GM21367 (cell line): ENCODE measurements around the gene SLC22A13.
"Not testable (repeated sequence)": the region's sequence is repeated elsewhere in the genome, so short reads cannot be mapped to it uniquely, and the experiment has no call there.

Source experiments
- ATAC-seq: cut with Tn5 transposase; IDR thresholded peaks from one replicate; pipeline ENCODE4 v1.9.1; 2021; ENCODE audit not compliant: unreplicated experiment

Gene SLC22A13

GRCh38 chr3:38297947-38298711 is 32.5 kb downstream of the SLC22A13 start:
- no peak for ATAC-seq

- ATAC-seq = no peak
Measured at GRCh38 chr3:38306941-38307340, 41.3 kb downstream of the SLC22A13 start.

- ATAC-seq = no peak
Measured at GRCh38 chr3:38307599-38307998, 42.0 kb downstream of the SLC22A13 start.

GRCh38 chr3:38308456-38308855 is 42.8 kb downstream of the SLC22A13 start:
- no peak for ATAC-seq

- ATAC-seq = no peak
Measured at GRCh38 chr3:38311476-38311875, 45.9 kb downstream of the SLC22A13 start.

- no peak for ATAC-seq
Measured at GRCh38 chr3:38311941-38312340, 46.3 kb downstream of the SLC22A13 start.

GRCh38 chr3:38312356-38312755 is 46.7 kb downstream of the SLC22A13 start:
- ATAC-seq = no peak

- ATAC-seq = no peak
Measured at GRCh38 chr3:38313263-38313662, 47.7 kb downstream of the SLC22A13 start.

GRCh38 chr3:38313695-38314094 is 48.1 kb downstream of the SLC22A13 start:
- no peak for ATAC-seq

- no peak for ATAC-seq
Measured at GRCh38 chr3:38314112-38314763, 48.6 kb downstream of the SLC22A13 start.

- ATAC-seq = no peak
Measured at GRCh38 chr3:38314764-38315487, 49.3 kb downstream of the SLC22A13 start.

GRCh38 chr3:38315488-38316230 is 50.0 kb downstream of the SLC22A13 start:
- ATAC-seq = no peak

GRCh38 chr3:38316356-38317191 is 51.0 kb downstream of the SLC22A13 start:
- no peak for ATAC-seq

GRCh38 chr3:38317192-38317759 is 51.7 kb downstream of the SLC22A13 start:
- no peak for ATAC-seq

- ATAC-seq = no peak
Measured at GRCh38 chr3:38318766-38319671, 53.4 kb downstream of the SLC22A13 start.

- ATAC-seq = not testable (repeated sequence)
Measured at GRCh38 chr3:38320638-38321037, 55.0 kb downstream of the SLC22A13 start.

GRCh38 chr3:38323060-38323459 is 57.4 kb downstream of the SLC22A13 start:
- no peak for ATAC-seq

- ATAC-seq = no peak
Measured at GRCh38 chr3:38325256-38325655, 59.6 kb downstream of the SLC22A13 start.
